ENCODE results near the gene GINS2. TPM values are rescaled to one million over a fixed set of nuclear protein-coding genes. Genes with fewer than 3 reads are reported as not detected.

Gene GINS2
- 12.8 and 13.4 TPM in 2 replicates for total RNA-seq (2012; rRNA removed)
- polyA plus RNA-seq (2012; rRNA removed), result 11.3 and 12.0 TPM in 2 replicates
- polyA plus RNA-seq (2012; cell fraction: cytosol; rRNA removed), result 4.0 and 9.5 TPM in 2 replicates
- polyA plus RNA-seq (2012; cell fraction: nucleus; rRNA removed; ENCODE audit: low replicate concordance), result 1.7 and 3.6 TPM in 2 replicates
- Bru-seq, nascent RNA, result percentile 35 among the genes with signal in this experiment
- percentile 33 among the genes with signal in this experiment for BruChase-seq, experiment 1, labeled RNA remaining after a 6-hour chase
- percentile 33 among the genes with signal in this experiment for BruChase-seq, experiment 2, labeled RNA remaining after a 2-hour chase
- long read RNA-seq, partial matches to known transcripts, result 1 of 7 reads
- long read RNA-seq, other reads (novel, unspliced or antisense), result 2 of 7 reads

- H2BK120ac ChIP-seq (ENCODE audit: low read depth, low read length), result no peak within 1 kb of the TSS
- no peak within 1 kb of the TSS for H2BK15ac ChIP-seq (ENCODE audit: low read depth, low read length)
- H3K9me3 ChIP-seq (ENCODE audit: control insufficient read depth, insufficient read depth, low read length), result no peaks in the 10 kb centered on the region
- dilution Hi-C loops (cut with HindIII; ENCODE audit: low sequenced_read_pairs, unreplicated experiment), result no loop called here
- H2AK5ac ChIP-seq (ENCODE audit: low read depth, low read length), result no peak within 1 kb of the TSS
- in situ Hi-C loops (cut with MboI; ENCODE audit: low sequenced_read_pairs), result no loop called here
- peak within 1 kb of the TSS; percentile 93 for H3K4me2 ChIP-seq (ENCODE audit: low read depth, low read length)
- no peak within 1 kb of the TSS for H3K23ac ChIP-seq (ENCODE audit: low read depth, low read length)
- CTCF ChIA-PET, result interaction anchor here (0.6 kb wide), 1 partner anchor 14 kb away, joined by 3 read pairs; no protein-coding TSS in a partner anchor
- H3K79me1 ChIP-seq (ENCODE audit: low read depth in 1 of 2, low read length in 2 of 2), result peaks cover 0 to 22% of the 10 kb centered on the region in 2 experiments; a peak in 2 of 4 replicates
- H2AFZ ChIP-seq (replicated peaks; ENCODE audit: low read length, poor library complexity), result peak within 1 kb of the TSS; percentile 99
- H4K5ac ChIP-seq (ENCODE audit: low read depth, low read length), result no peak within 1 kb of the TSS
- H3K9me1 ChIP-seq (ENCODE audit: insufficient read depth, low read length), result peaks cover 2% of the 10 kb centered on the region; the same call in 1 of the 2 replicates
- no peak within 1 kb of the TSS for H2BK5ac ChIP-seq (ENCODE audit: low read depth, low read length, poor library complexity, severe bottlenecking)
- WGBS, 2 experiments (ENCODE audit: extremely low coverage in 2 of 2, insufficient read length in 1 of 2), result 1% methylated on average over 20 of the region's 86 CpGs; no CpG with 5 or more reads in 1 of the 2 experiments
- H3K14ac ChIP-seq (replicated peaks; ENCODE audit: low read depth, low read length), result no peak within 1 kb of the TSS
- H3K4me1 ChIP-seq (ENCODE audit: control insufficient read depth, insufficient read depth, low read length), result no peaks in the 10 kb centered on the region
- H3K36me3 ChIP-seq (ENCODE audit: control insufficient read depth, insufficient read depth, low read length), result no peaks in the 10 kb centered on the region
- H3K56ac ChIP-seq (ENCODE audit: extremely low read depth, insufficient read depth, low read length), result no peak within 1 kb of the TSS; the same call in 1 of the 2 replicates
- H3K27ac ChIP-seq (ENCODE audit: insufficient read depth, low read length), result peak within 1 kb of the TSS; percentile 42; the same call in 1 of the 2 replicates
- no peak within 1 kb of the TSS for H3K18ac ChIP-seq (ENCODE audit: low read depth, low read length)
- 0 out of 2 replicates have a peak, but pooled peaks cover 5% of the 10 kb centered on the region for H4K20me1 ChIP-seq (ENCODE audit: insufficient read depth, low read length)
- peak within 1 kb of the TSS; percentile 88 for H2AK9ac ChIP-seq (replicated peaks; ENCODE audit: low read depth, low read length, poor library complexity)
- intact Hi-C loops (cut with micrococcal nuclease), result no loop called here
- H2BK20ac ChIP-seq (ENCODE audit: low read depth, low read length), result no peak within 1 kb of the TSS
- peak; percentile 84 for DNase-seq
- BruUV-seq (replicated peaks), result no TSS peak
- peak within 1 kb of the TSS in 1 of 2 experiments; percentile 16; a peak in 2 of 4 replicates for H4K8ac ChIP-seq (ENCODE audit: low read depth in 2 of 2, low read length in 2 of 2)
- peak; percentile 100 for ATAC-seq (ENCODE audit: low read depth)
- no peak within 1 kb of the TSS for H3K4ac ChIP-seq (ENCODE audit: low read depth, low read length)
- H3K4me3 ChIP-seq (ENCODE audit: insufficient read depth, low read depth, low read length), result peak within 1 kb of the TSS; percentile 87
- no peak within 1 kb of the TSS for H4K91ac ChIP-seq (ENCODE audit: insufficient read depth, low read depth, low read length)
- H3K27me3 ChIP-seq (ENCODE audit: control insufficient read depth, insufficient read depth, low read length), result peaks cover 14% of the 10 kb centered on the region; the same call in 1 of the 2 replicates
- H3K9ac ChIP-seq (ENCODE audit: low read depth, low read length), result peak within 1 kb of the TSS; percentile 69
- POLR2A ChIA-PET (ENCODE audit: unreplicated experiment), result no interaction called here
- no peak for TF ChIP-seq RFX5 (IDR thresholded peaks at IDR 0.05; ENCODE audit: low read depth, low read length)
- TF ChIP-seq CTCF (conservative IDR thresholded peaks at IDR 0.05; ENCODE audit: low read depth, low read length), result no peak
- no peak for TF ChIP-seq BHLHE40 (IDR thresholded peaks at IDR 0.05; ENCODE audit: low read depth, low read length)
- TF ChIP-seq MAFK (IDR thresholded peaks at IDR 0.05; ENCODE audit: low read depth, low read length), result no peak
- TF ChIP-seq CHD1 (IDR thresholded peaks at IDR 0.05; ENCODE audit: low read depth, low read length), result no peak
- no peak for TF ChIP-seq CEBPB (IDR thresholded peaks at IDR 0.05; ENCODE audit: low read depth, low read length)
- TF ChIP-seq RCOR1 (IDR thresholded peaks at IDR 0.05; ENCODE audit: insufficient replicate concordance, low read length), result no peak
- TF ChIP-seq FOS (IDR thresholded peaks at IDR 0.05; ENCODE audit: low read depth, low read length), result no peak
- peak; percentile 29; the same call in 1 of the 2 replicates for TF ChIP-seq MXI1 (IDR thresholded peaks at IDR 0.05; ENCODE audit: borderline replicate concordance, low read depth, low read length)
- TF ChIP-seq POLR2A (IDR thresholded peaks at IDR 0.05; ENCODE audit: low read depth, low read length), result 0 out of 2 replicates have a peak, but pooled peaks have one; percentile 30
- TF ChIP-seq MAZ (IDR thresholded peaks at IDR 0.05; ENCODE audit: borderline replicate concordance, low read depth, low read length), result peak; percentile 69; the same call in 1 of the 2 replicates
- no peak for TF ChIP-seq SMC3 (IDR thresholded peaks at IDR 0.05; ENCODE audit: low read depth, low read length)
- TF ChIP-seq RAD21 (IDR thresholded peaks at IDR 0.05; ENCODE audit: low read length), result no peak
- TF ChIP-seq USF2 (IDR thresholded peaks at IDR 0.05; ENCODE audit: low read depth, low read length), result no peak
- TF ChIP-seq NFE2L2 (IDR thresholded peaks at IDR 0.05; ENCODE audit: low read depth, low read length), result no peak
Observed at GRCh38 chr16:85688586-85689284, at the start of gene GINS2. TSS of gene GINS2 (minus strand) at chr16:85688954. CDS start at chr16:85688898, 56 bp downstream.
